GM21367 (cell line): ENCODE data around the gene ZFHX3.

Source experiments
- ATAC-seq: cut with Tn5 transposase; IDR thresholded peaks from one replicate; pipeline ENCODE4 v1.9.1; 2021; ENCODE audit not compliant: unreplicated experiment

ZFHX3 gene

GRCh38 chr16:73041676-73042075 is 6.3 kb downstream of the ZFHX3 start:
- ATAC-seq: no peak

GRCh38 chr16:73040735-73041402 is 7.1 kb downstream of the ZFHX3 start:
- ATAC-seq: no peak

GRCh38 chr16:73040136-73040535 is 7.8 kb downstream of the ZFHX3 start:
- ATAC-seq: no peak

GRCh38 chr16:73037845-73038570 is 9.9 kb downstream of the ZFHX3 start:
- ATAC-seq: no peak

GRCh38 chr16:73037331-73037745 is 10.6 kb downstream of the ZFHX3 start:
- ATAC-seq: no peak

GRCh38 chr16:73036074-73036826 is 11.7 kb downstream of the ZFHX3 start:
- ATAC-seq: peak; percentile 65

- ATAC-seq: no peak
Observed at GRCh38 chr16:73034374-73034773, 13.6 kb downstream of the ZFHX3 start.

- no peak for ATAC-seq
Observed at GRCh38 chr16:73033271-73033998, 14.5 kb downstream of the ZFHX3 start.

GRCh38 chr16:73032541-73033270 is 15.2 kb downstream of the ZFHX3 start:
- peak; percentile 28 for ATAC-seq

GRCh38 chr16:73031984-73032383 is 15.9 kb downstream of the ZFHX3 start:
- ATAC-seq: no peak

- no peak for ATAC-seq
Observed at GRCh38 chr16:73031155-73031866, 16.6 kb downstream of the ZFHX3 start.

GRCh38 chr16:73028721-73029361 is 19.1 kb downstream of the ZFHX3 start:
- no peak for ATAC-seq

- no peak for ATAC-seq
Observed at GRCh38 chr16:73028263-73028662, 19.7 kb downstream of the ZFHX3 start.

- no peak for ATAC-seq
Observed at GRCh38 chr16:73027685-73028111, 20.2 kb downstream of the ZFHX3 start.

GRCh38 chr16:73026754-73027684 is 20.9 kb downstream of the ZFHX3 start:
- ATAC-seq: no peak

GRCh38 chr16:73025856-73026210 is 22.1 kb downstream of the ZFHX3 start:
- ATAC-seq: no peak

- ATAC-seq: no peak
Observed at GRCh38 chr16:73025151-73025855, 22.6 kb downstream of the ZFHX3 start.
